Spleen (tissue), 7 donors: ENCODE measurements around the gene TRABD2A.

Experiments
- CTCF ChIP-seq, 11 experiments: fragments of 200-600 bp in 7 of 11; fragments of 450-650 bp in 4 of 11; sonication (generic) in 4 of 11; IDR thresholded peaks in 8 of 11; conservative IDR thresholded peaks in 3 of 11; 1 replicate in 7 of 11; 2 replicates in 4 of 11; pipeline versions ENCODE4 v1.4.0 to v1.8.0; 2016 to 2021; ENCODE audit warnings: antibody characterized with exemption in 11 of 11, inconsistent platforms in 4 of 11, mild to moderate bottlenecking in 1 of 11
- POLR2A ChIP-seq, 3 donors: fragments of 450-650 bp; IDR thresholded peaks; one replicate each; pipeline ENCODE4 v1.5.1; 2017; ENCODE audit warnings: antibody characterized with exemption in 3 of 3, mild to moderate bottlenecking in 1 of 3
- POLR2AphosphoS5 ChIP-seq, 3 donors: sonication (generic); formaldehyde crosslinking; IDR thresholded peaks; one replicate each; pipeline ENCODE4 v1.5.1; 2017; ENCODE audit warnings: antibody characterized with exemption in 3 of 3
- donor health status: DM: no; HTN: no; CAD: no; lungs with moderate emphysema.
- donor health status: DM: no; HTN: no; CAD: no.
- donor health status: DM: no; HTN: no; CAD: no.

- TF ChIP-seq CTCF (IDR thresholded peaks at IDR 0.05 in 8 of 11, conservative IDR thresholded peaks at IDR 0.05 in 3 of 11) (no peak), POLR2AphosphoS5 (IDR thresholded peaks at IDR 0.05) (no peak), POLR2A (IDR thresholded peaks at IDR 0.05) (no peak)
Observed at GRCh38 chr2:84797271-84797670, 83.6 kb downstream of the TRABD2A start.
